Middle frontal gyrus (tissue), 1 donor: ENCODE data around the gene AP1B1.

Experiments
- DNase-seq: peaks from one replicate; pipeline ENCODE4 v3.0.0-alpha.2; 2015; ENCODE audit warnings: low spot score; ENCODE audit errors: extremely low spot score

AP1B1 gene

DNA sequence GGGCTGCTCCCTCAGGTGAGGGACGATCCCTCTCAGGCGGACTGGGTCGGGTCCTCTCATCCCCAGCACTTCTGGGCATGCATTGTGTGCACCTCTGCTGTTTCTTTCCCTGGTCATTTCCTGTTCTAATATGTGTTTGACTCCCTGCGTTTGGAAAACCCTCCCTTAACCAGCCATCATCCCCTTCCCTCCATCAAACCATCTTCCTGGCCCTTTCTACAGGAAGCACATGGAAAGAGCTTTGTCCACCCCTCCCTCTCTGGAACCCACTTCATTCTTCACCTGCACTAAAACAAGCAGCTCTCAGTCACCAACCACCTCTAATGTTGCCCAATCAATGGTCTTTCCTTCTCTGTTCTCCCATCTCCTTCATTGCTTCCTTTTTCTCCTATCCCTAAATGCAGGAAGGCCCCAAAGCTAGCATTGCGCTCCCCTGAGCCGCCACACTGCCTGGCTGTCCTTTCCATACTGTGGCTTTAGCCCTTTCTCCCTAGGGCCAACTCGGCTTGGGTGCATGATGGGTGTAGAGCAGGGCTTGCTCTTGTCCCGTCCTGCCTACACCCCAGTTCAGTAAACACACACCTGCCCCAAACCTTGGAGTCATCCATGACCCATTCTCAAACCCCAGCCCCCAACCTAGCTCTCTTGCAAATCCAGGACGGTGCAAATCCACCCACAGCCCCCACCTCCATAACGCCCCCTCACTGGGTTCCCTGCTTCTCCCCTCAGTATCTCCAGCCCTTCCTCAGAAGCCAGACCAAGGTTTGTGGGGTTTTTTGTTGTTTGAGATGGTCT is 87.4 kb downstream of the AP1B1 start:
- DNase-seq = no peak

DNA sequence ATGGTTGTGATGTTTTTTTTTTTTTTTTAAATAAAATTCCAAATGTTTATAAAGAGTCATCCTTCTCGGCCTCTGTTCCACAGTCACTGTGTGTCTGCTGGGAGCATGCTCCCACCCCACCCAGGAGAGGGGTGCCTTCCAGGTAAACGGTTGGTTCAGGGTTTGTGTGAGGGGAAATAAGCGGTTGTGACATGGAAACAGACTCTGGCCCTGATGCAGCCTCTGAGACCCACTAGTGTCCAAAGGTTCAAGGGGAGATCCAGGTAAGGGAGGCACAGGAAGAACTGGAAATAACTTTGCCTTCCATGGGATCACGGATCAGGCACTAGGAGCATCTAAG is 87.9 kb downstream of the AP1B1 start:
- DNase-seq = no peak

DNA sequence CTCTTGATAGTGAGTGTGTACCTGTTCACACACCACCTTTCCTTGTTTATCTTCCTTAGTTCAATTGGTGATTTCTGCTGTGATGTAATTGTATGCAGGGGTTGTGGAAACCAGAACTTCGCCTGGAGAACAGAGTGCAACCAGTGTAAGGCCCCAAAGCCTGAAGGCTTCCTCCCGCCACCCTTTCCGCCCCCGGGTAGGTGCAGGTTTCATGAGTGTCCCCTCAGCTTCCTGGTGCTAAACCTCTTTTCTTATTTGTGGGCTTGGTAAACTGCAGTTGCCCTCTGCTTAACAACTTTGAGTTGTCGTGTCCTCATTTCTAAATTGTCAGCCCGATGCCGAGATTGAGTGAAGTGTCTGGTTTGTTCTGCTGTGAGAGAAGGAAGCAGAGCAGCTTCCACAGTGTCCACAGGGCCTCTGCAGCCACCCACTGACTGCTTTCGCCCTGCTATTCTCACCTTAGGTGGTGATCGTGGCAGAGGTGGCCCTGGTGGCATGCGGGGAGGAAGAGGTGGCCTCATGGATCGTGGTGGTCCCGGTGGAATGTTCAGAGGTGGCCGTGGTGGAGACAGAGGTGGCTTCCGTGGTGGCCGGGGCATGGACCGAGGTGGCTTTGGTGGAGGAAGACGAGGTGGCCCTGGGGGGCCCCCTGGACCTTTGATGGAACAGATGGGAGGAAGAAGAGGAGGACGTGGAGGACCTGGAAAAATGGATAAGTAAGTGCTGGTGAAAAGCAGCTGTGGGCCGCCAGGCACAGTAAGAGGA is 89.1 kb downstream of the AP1B1 start:
- DNase-seq = no peak

DNA sequence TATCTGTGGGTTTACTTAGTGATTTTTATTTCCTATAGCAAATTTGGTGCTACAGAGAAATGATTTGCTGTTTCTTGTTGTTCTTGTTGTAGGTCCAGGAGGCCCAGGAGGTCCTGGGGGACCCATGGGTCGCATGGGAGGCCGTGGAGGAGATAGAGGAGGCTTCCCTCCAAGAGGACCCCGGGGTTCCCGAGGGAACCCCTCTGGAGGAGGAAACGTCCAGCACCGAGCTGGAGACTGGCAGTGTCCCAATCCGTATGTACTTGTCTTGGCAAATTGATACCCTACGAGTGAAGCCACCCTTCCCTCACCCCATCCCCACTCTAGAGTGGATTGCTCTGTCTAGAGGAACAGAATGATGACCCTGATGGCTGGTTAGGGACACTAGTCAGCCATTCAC is 89.7 kb downstream of the AP1B1 start:
- DNase-seq = no peak

DNA sequence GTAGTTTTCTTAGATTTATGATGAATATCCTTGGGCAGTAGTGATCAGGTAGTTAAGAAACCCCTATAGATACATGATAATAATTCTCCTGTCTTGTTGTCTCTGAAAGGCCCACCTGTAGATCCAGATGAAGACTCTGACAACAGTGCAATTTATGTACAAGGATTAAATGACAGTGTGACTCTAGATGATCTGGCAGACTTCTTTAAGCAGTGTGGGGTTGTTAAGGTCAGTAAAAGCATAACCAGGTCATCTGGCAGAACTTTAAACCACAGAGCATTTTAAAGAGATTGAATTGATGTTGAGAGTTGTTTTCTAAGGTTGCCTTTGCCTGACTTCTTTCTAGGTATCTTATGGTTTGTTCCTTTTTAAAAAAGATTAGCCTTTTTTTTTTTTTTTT is 96.0 kb downstream of the AP1B1 start:
- DNase-seq = no peak

DNA sequence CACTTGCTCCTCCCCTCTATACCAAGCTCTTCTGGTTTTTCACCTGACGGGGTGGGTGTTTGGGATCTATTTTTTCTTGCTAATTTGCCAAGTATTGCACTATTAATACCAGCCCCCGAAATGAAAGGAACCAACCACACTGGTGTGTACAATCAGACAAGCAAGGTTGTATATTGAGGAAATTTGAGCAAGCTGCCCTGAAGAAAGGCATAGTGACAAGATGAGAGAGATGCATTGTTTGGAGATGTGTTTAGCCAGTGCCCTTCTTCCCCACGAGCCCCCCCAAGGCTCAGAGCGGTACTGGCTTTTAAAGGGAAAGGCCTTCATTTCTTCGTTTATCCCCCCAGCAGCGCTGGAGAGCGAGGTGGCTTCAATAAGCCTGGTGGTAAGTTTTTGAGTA is 97.2 kb downstream of the AP1B1 start:
- DNase-seq = no peak

DNA sequence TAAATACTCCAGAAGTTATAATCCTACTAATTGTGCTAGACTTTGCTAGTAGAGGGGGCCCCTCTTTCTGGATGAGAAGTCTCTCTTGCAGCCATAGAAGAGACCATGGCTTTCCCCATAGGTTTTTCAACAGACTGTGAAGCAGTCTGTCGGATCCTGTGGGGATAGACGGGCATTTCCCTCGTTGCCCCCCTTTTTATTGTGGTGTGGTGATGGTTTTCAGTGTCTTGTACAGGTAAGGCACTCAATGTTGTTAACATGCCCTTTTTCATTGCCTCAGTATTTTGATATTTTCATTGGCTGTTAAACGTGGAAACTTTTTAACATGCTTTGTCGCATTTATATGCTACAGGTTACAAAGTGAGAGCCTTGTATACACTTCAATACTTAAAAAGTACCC is 98.3 kb downstream of the AP1B1 start:
- no peak for DNase-seq

DNA sequence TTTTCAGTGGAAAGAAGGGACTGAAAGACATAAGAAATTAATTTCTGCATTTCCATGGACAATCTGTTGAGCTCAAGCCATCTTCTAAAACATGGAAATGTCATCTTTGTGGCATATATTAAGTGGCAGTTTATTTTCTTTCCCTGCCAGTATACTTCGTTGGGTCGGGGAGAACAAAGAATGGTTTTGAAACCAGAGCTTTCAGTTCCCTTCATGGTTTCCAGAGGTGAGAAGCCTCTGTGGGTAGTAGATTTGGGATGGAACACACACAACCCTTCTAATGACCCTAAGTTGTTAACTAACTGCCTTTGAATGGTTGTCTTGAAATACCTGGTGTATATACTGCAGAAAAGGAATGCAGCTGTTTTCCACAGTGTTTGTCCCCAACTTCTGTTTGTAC is 99.5 kb downstream of the AP1B1 start:
- no peak for DNase-seq

DNA sequence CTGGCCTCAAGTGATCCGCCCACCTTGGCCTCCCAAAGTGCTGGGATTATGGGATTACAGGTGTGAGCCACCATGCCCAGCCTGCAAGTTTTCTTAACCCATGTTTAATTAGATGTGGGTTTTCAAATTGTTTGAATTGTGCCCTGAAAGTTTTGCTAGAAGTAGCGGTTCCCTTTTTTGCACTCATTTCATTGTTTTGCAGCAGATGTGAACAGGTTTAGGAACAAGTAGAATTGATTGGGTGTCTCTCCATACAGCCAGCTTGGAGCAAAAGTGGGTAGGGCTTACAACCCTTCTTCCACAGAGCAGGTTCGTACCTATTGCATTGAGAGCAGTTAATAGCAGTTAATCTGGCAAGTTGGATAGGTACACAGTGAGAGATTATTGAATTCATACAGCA is 104.2 kb downstream of the AP1B1 start:
- DNase-seq = no peak

DNA sequence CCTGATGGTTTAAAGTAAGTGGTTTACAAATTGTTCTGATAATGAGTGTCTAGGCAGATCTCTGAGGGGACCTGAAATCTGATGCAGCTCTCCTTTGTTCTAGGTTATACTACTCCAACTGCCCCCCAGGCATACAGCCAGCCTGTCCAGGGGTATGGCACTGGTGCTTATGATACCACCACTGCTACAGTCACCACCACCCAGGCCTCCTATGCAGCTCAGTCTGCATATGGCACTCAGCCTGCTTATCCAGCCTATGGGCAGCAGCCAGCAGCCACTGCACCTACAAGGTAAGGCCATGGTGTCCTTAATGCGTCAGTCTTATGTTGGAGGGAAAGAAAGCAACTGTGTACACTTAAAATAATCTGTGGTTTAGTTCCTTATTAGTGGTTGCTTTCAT is 110.4 kb downstream of the AP1B1 start:
- no peak for DNase-seq
